Stimulated activated CD4-positive, alpha-beta T cell treated with anti-CD3 and anti-CD28 coated beads, Interleukin-4, amount 100 ng/mL, for 48 hours (primary cell): Measurements from ENCODE around the gene CGNL1.

Source experiments
- DNase-seq, 2 donors: peaks; one replicate each; pipeline ENCODE4 v3.0.0-alpha.2; 2020; ENCODE audit warnings: low read depth in 2 of 2

The CGNL1 gene

GRCh38 chr15:57424628-57425405, 48.5 kb downstream of the CGNL1 start:
- DNase-seq = no peak

GRCh38 chr15:57425842-57426241, 49.5 kb downstream of the CGNL1 start:
- DNase-seq = no peak

- DNase-seq = no peak
Observed at GRCh38 chr15:57427367-57427821, 51.1 kb downstream of the CGNL1 start.

GRCh38 chr15:57432141-57432741, 55.9 kb downstream of the CGNL1 start:
- no peak for DNase-seq

GRCh38 chr15:57436166-57436565, 59.9 kb downstream of the CGNL1 start:
- DNase-seq = no peak

- DNase-seq = no peak
Observed at GRCh38 chr15:57436961-57437360, 60.7 kb downstream of the CGNL1 start.

- no peak for DNase-seq
Observed at GRCh38 chr15:57437564-57437963, 61.3 kb downstream of the CGNL1 start.

GRCh38 chr15:57438166-57438565, 61.9 kb downstream of the CGNL1 start:
- DNase-seq = no peak

GRCh38 chr15:57439128-57440027, 63.1 kb downstream of the CGNL1 start:
- no peak for DNase-seq

- no peak for DNase-seq
Observed at GRCh38 chr15:57440167-57440566, 63.9 kb downstream of the CGNL1 start.

GRCh38 chr15:57440799-57441198, 64.5 kb downstream of the CGNL1 start:
- no peak for DNase-seq

- DNase-seq = no peak
Observed at GRCh38 chr15:57442335-57442734, 66.0 kb downstream of the CGNL1 start.

GRCh38 chr15:57443486-57443885, 67.2 kb downstream of the CGNL1 start:
- no peak for DNase-seq

GRCh38 chr15:57444877-57445513, 68.7 kb downstream of the CGNL1 start:
- DNase-seq = no peak

- DNase-seq = no peak
Observed at GRCh38 chr15:57445872-57446271, 69.6 kb downstream of the CGNL1 start.

- no peak for DNase-seq
Observed at GRCh38 chr15:57446393-57446792, 70.1 kb downstream of the CGNL1 start.

GRCh38 chr15:57451555-57451954, 75.2 kb downstream of the CGNL1 start:
- no peak for DNase-seq

- DNase-seq = no peak
Observed at GRCh38 chr15:57452090-57452754, 75.9 kb downstream of the CGNL1 start.

GRCh38 chr15:57455929-57456328, 79.6 kb downstream of the CGNL1 start:
- no peak for DNase-seq

- no peak for DNase-seq
Observed at GRCh38 chr15:57456559-57456958, 80.3 kb downstream of the CGNL1 start.

GRCh38 chr15:57457726-57458125, 81.4 kb downstream of the CGNL1 start:
- no peak for DNase-seq
